GM12872 (cell line): Measurements from ENCODE around the gene ANKDD1A.

ENCODE experiments used
- CTCF ChIP-seq: IDR thresholded peaks from 3 replicates; pipeline ENCODE4 v1.5.1; 2011; ENCODE audit warnings: low read depth, mild to moderate bottlenecking, low read length, moderate library complexity; ENCODE audit not compliant: insufficient read depth

The ANKDD1A gene

GRCh38 chr15:64911311-64912186 is at the start of gene ANKDD1A:
Gene ANKDD1A (plus strand): TSS chr15:64911902. CDS start chr15:64911931, 29 bp downstream.
- TF ChIP-seq CTCF = no peak

GRCh38 chr15:64861960-64862359 is 49.7 kb upstream of the ANKDD1A start:
- TF ChIP-seq CTCF = no peak

GRCh38 chr15:64862408-64862807 is 49.3 kb upstream of the ANKDD1A start:
- no peak for TF ChIP-seq CTCF

GRCh38 chr15:64864068-64864467 is 47.6 kb upstream of the ANKDD1A start:
- no peak for TF ChIP-seq CTCF

- no peak for TF ChIP-seq CTCF
These were observed 46.3 kb upstream of the ANKDD1A start for GRCh38 chr15:64865126-64865997.

GRCh38 chr15:64865998-64866520 is 45.6 kb upstream of the ANKDD1A start:
- no peak for TF ChIP-seq CTCF

GRCh38 chr15:64869501-64869900 is 42.2 kb upstream of the ANKDD1A start:
- no peak for TF ChIP-seq CTCF
